Measurements from ENCODE around the gene MED13. TPM values are rescaled to one million over a fixed set of nuclear protein-coding genes. Genes with fewer than 3 reads are reported as not detected.

MED13 gene
- total RNA-seq, 1 experiment from 2014 or later, result 60.7 TPM

GRCh38 chr17:62111562-62112171 lies 46.6 kb upstream of the MED13 start:
- no peaks in the 10 kb centered on the region for H3K79me1 ChIP-seq (ENCODE audit: insufficient read depth, low read depth, low read length, poor library complexity, severe bottlenecking)
- H3K27me3 ChIP-seq (ENCODE audit: insufficient read depth, low read length), result no peaks in the 10 kb centered on the region
- no peak overlapping the region for H3T11ph ChIP-seq (ENCODE audit: low read length)
- H3K18ac ChIP-seq (ENCODE audit: insufficient read length, low read depth, low read length), result no peak overlapping the region
- no peak overlapping the region for H2AFZ ChIP-seq (ENCODE audit: low read length)
- no peak overlapping the region for H4K8ac ChIP-seq (replicated peaks; ENCODE audit: insufficient read length, low read depth, low read length)
- H4K5ac ChIP-seq (ENCODE audit: insufficient read length, low read depth, low read length), result no peak overlapping the region
- H2AK5ac ChIP-seq (ENCODE audit: insufficient read length, low read length), result no peak overlapping the region
- H3K4ac ChIP-seq (ENCODE audit: low read depth, low read length), result no peak overlapping the region
- H3K27ac ChIP-seq (ENCODE audit: insufficient read length, low read depth, low read length), result no peak overlapping the region
- H2BK15ac ChIP-seq (ENCODE audit: low read depth, low read length), result no peak overlapping the region
- H2BK12ac ChIP-seq (ENCODE audit: insufficient read length, low read depth, low read length), result no peak overlapping the region
- no peak overlapping the region for H2BK120ac ChIP-seq (ENCODE audit: low read depth, low read length, poor library complexity, severe bottlenecking)
- H2BK20ac ChIP-seq (ENCODE audit: low read depth, low read length, poor library complexity, severe bottlenecking), result no peak overlapping the region
- H3K79me2 ChIP-seq (ENCODE audit: insufficient read depth, low read length), result no peaks in the 10 kb centered on the region
- no peak overlapping the region for H3K56ac ChIP-seq (ENCODE audit: insufficient read length, low read depth, low read length)
- H3K23me2 ChIP-seq (ENCODE audit: insufficient read length, low read depth, low read length, poor library complexity, severe bottlenecking), result no peaks in the 10 kb centered on the region
- no peak for TF ChIP-seq CTCF (conservative IDR thresholded peaks at IDR 0.05)
- no peak overlapping the region for H3K23ac ChIP-seq (ENCODE audit: insufficient read length, low read depth, low read length)
- peaks cover 0 to 4% of the 10 kb centered on the region in 2 experiments; a peak in 1 of 4 replicates for H3K4me1 Mint-ChIP-seq
- H3K4me2 ChIP-seq (ENCODE audit: insufficient read depth, insufficient read length, low read length), result no peak overlapping the region
- H3K9me3 Mint-ChIP-seq, result peaks cover 0 to 6% of the 10 kb centered on the region in 2 experiments; a peak in 3 of 5 replicates
- H3K27ac Mint-ChIP-seq, result no peak overlapping the region
- H3K9me3 ChIP-seq (ENCODE audit: control insufficient read depth, low read depth, low read length), result no peaks in the 10 kb centered on the region
- H2BK5ac ChIP-seq (ENCODE audit: insufficient read length, low read length), result no peak overlapping the region
- no peak overlapping the region for H4K91ac ChIP-seq (ENCODE audit: insufficient read length, low read depth, low read length)
- H3K4me3 Mint-ChIP-seq, result no peak overlapping the region
- H3K4me1 ChIP-seq (ENCODE audit: insufficient read depth, low read length), result no peaks in the 10 kb centered on the region
- no peak for DNase-seq
- H3K9ac ChIP-seq (ENCODE audit: extremely low read depth, insufficient read length, low read length), result no peak overlapping the region
- no peaks in the 10 kb centered on the region; the same call in 1 of the 2 replicates for H3K27me3 Mint-ChIP-seq (ENCODE audit: low read depth)
- no peak overlapping the region for H3K14ac ChIP-seq (ENCODE audit: insufficient read depth, low read length)
- H4K20me1 ChIP-seq (ENCODE audit: control insufficient read depth, insufficient read depth, insufficient read length), result no peaks in the 10 kb centered on the region
- no CpG with 5 or more reads among the region's 7 CpGs for WGBS (ENCODE audit: extremely low coverage, insufficient read length, low lambda C conversion rate)
- peaks cover 0 to 5% (median 2%) of the 10 kb centered on the region in 3 experiments; a peak in 2 of 7 replicates for H3K36me3 Mint-ChIP-seq (ENCODE audit: insufficient read depth in 1 of 3, low read depth in 3 of 3)

Data from H9 (cell line).